Measurements from ENCODE around the gene NLRP3. TPM values are rescaled to one million over a fixed set of nuclear protein-coding genes. Genes with fewer than 3 reads are reported as not detected.

Gene NLRP3
- total RNA-seq, 1 donor from 2014 or later, result under 0.01 TPM

DNA sequence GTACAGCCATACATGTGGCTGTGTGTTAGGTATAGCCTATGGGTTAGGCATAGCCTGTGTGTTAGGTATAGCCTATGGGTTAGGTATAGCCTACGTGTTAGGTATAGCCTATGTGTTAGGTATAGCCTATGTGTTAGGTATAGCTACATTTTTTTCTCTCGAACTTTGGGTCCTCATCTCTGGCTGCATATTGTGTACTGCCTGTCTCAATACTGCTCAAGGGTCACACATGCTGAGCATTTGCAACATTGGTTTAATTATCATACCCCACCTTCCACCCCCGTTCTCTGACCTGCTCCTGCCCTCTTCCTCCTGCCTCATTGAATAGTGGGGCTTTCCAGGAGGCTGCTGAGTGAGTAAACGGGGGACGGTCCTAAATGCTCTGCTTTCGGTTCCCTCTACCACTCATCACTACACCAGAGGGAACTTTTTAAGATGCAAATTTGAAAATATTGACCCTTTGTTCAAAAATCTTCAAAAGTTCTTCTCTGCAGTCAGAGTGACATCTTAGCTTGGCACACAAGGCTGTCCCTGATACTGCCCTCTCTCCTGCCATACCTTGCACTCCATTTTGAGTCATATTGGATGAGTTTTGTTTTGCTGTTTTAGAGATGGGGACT, 24.1 kb downstream of the NLRP3 start:
- no peak for DNase-seq (ENCODE audit: low read depth)
- Histone ChIP-seq H3K4me3 (ENCODE audit: low read depth, low read length) (no peak overlapping the region), H3K27me3 (ENCODE audit: control insufficient read depth, insufficient read depth, low read length) (no peaks in the 10 kb centered on the region), H3K36me3 (ENCODE audit: control insufficient read depth, insufficient read depth, low read length) (no peaks in the 10 kb centered on the region)
- no peak for FAIRE-seq
- TF ChIP-seq, protein P1, sequence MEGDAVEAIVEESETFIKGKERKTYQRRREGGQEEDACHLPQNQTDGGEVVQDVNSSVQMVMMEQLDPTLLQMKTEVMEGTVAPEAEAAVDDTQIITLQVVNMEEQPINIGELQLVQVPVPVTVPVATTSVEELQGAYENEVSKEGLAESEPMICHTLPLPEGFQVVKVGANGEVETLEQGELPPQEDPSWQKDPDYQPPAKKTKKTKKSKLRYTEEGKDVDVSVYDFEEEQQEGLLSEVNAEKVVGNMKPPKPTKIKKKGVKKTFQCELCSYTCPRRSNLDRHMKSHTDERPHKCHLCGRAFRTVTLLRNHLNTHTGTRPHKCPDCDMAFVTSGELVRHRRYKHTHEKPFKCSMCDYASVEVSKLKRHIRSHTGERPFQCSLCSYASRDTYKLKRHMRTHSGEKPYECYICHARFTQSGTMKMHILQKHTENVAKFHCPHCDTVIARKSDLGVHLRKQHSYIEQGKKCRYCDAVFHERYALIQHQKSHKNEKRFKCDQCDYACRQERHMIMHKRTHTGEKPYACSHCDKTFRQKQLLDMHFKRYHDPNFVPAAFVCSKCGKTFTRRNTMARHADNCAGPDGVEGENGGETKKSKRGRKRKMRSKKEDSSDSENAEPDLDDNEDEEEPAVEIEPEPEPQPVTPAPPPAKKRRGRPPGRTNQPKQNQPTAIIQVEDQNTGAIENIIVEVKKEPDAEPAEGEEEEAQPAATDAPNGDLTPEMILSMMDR (IDR thresholded peaks at IDR 0.05; ENCODE audit: insufficient read depth, low read length, severe bottlenecking), result no peak

DNA sequence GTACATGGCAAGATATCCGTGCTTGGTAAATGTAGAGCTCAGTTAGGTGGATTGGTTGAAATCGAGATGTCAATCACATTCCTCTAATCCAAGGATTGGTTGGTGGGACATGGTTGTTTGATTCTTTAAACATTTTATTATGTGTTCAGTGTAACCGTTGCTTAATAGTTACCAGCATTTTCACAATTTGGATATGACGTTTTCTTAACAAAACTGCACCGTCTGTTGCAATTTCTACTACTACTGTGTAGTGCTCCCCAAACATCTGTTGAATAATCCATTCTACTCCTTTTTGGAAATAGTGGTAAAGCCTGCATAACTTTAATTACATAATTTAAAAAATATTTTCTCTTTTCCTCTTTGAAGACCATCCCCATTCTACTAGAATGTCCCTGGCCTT, 25.6 kb downstream of the NLRP3 start:
- FAIRE-seq (no peak), DNase-seq (ENCODE audit: low read depth) (no peak)
- no peak overlapping the region for H3K4me3 ChIP-seq (ENCODE audit: low read depth, low read length)
- no peaks in the 10 kb centered on the region for H3K36me3 ChIP-seq (ENCODE audit: control insufficient read depth, insufficient read depth, low read length)
- TF ChIP-seq, protein P1 (IDR thresholded peaks at IDR 0.05; ENCODE audit: insufficient read depth, low read length, severe bottlenecking), result no peak
- no peaks in the 10 kb centered on the region for H3K27me3 ChIP-seq (ENCODE audit: control insufficient read depth, insufficient read depth, low read length)

DNA sequence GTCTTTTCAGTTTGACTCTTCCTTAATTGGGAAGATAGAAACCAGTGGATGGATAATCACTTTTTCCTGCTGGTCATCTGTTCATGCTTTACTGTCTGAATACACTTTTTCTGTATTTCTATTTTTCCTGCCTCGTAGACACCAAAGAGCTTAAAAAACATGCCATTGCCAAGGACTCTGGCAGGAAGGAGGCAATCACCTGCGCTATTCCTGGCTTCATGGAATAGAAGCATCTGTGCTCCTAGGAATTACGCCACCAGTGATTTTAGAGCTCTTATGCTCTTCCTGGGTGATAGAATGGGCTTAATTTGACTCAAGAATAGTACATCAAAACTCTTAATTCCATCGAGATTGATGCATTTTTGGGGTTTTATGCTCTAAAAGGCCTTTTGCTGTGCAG, 26.2 kb downstream of the NLRP3 start:
- Histone ChIP-seq H3K36me3 (ENCODE audit: control insufficient read depth, insufficient read depth, low read length) (no peaks in the 10 kb centered on the region), H3K4me3 (ENCODE audit: low read depth, low read length) (no peak overlapping the region), H3K27me3 (ENCODE audit: control insufficient read depth, insufficient read depth, low read length) (no peaks in the 10 kb centered on the region)
- no peak for FAIRE-seq
- no peak for DNase-seq (ENCODE audit: low read depth)
- TF ChIP-seq, protein P1 (IDR thresholded peaks at IDR 0.05; ENCODE audit: insufficient read depth, low read length, severe bottlenecking), result no peak

DNA sequence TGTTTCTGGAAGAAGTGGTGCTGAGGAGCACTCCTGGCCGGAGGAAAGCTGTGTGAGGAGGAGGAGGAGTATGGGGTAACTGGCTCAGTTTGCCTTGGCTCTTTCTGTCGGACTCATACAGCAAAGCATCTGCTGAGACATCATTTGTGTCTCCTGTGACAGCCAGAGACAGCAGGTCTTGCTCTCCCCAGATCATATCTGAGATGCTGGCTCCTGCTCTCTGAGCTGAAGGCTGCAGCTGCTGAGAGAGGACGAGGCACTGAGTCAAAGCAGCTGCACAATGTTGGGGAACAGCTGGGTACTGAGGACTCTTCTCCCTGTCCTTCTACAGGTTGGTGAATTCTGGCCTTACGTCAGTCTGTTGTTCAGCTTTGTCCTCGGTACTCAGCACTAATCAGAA, 27.7 kb downstream of the NLRP3 start:
- Histone ChIP-seq H3K27me3 (ENCODE audit: control insufficient read depth, insufficient read depth, low read length) (no peaks in the 10 kb centered on the region), H3K4me3 (ENCODE audit: low read depth, low read length) (no peak overlapping the region), H3K36me3 (ENCODE audit: control insufficient read depth, insufficient read depth, low read length) (no peaks in the 10 kb centered on the region)
- FAIRE-seq (no peak), DNase-seq (ENCODE audit: low read depth) (no peak)
- TF ChIP-seq, protein P1 (IDR thresholded peaks at IDR 0.05; ENCODE audit: insufficient read depth, low read length, severe bottlenecking), result no peak

DNA sequence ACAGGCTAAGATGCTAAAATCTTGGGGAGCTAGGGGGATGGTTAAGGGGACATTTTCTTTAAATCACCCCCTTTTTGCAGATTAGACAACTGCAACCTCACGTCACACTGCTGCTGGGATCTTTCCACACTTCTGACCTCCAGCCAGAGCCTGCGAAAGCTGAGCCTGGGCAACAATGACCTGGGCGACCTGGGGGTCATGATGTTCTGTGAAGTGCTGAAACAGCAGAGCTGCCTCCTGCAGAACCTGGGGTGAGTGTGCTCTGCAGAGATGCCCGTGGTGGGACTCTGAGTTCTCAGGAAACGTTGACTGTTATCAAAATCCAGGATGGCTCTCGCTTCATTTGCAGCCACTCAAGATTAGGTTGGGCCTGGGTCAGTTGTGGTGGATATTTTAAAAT, 28.6 kb downstream of the NLRP3 start:
- TF ChIP-seq, protein P1 (IDR thresholded peaks at IDR 0.05; ENCODE audit: insufficient read depth, low read length, severe bottlenecking), result no peak
- Histone ChIP-seq H3K36me3 (ENCODE audit: control insufficient read depth, insufficient read depth, low read length) (no peaks in the 10 kb centered on the region), H3K27me3 (ENCODE audit: control insufficient read depth, insufficient read depth, low read length) (no peaks in the 10 kb centered on the region), H3K4me3 (ENCODE audit: low read depth, low read length) (no peak overlapping the region)
- no peak for FAIRE-seq
- no peak for DNase-seq (ENCODE audit: low read depth)

Data from bronchial epithelial cell (primary cell).